Karpas-422 (cell line): ENCODE data around the gene NODAL. TPM values are rescaled to one million over a fixed set of nuclear protein-coding genes. Genes with fewer than 3 reads are reported as not detected.
A peak's percentile ranks its signal among the peaks of the same experiment; 100 is the strongest.
"Not testable (repeated sequence)": the region's sequence is repeated elsewhere in the genome, so short reads cannot be mapped to it uniquely, and the experiment has no call there.

Source experiments
- DNase-seq: peaks from one replicate; pipeline ENCODE4 v3.0.0-alpha.2; 2015
- H2AFZ ChIP-seq: fragments of 200-600 bp; sonication (generic); 2 replicates; pipeline ENCODE4 v1.6.1; 2014; ENCODE audit warnings: antibody characterized with exemption, low read length, mixed read lengths
- H3K27ac ChIP-seq: fragments of 200-600 bp; sonication (generic); 2 replicates; pipeline ENCODE4 v1.5.1; 2014; ENCODE audit warnings: mild to moderate bottlenecking, low read length, moderate library complexity
- H3K27me3 ChIP-seq: fragments of 200-600 bp; sonication (generic); 2 replicates; pipeline ENCODE4 v1.6.1; 2014; ENCODE audit warnings: low read length, mixed read lengths
- H3K36me3 ChIP-seq: fragments of 200-600 bp; sonication (generic); 2 replicates; pipeline ENCODE4 v1.6.1; 2014; ENCODE audit warnings: low read length, mixed read lengths; ENCODE audit not compliant: insufficient read depth
- H3K4me1 ChIP-seq: fragments of 200-600 bp; sonication (generic); 2 replicates; pipeline ENCODE4 v1.6.1; 2014; ENCODE audit warnings: mild to moderate bottlenecking, low read length, mixed read lengths
- H3K4me2 ChIP-seq: fragments of 200-600 bp; sonication (generic); 2 replicates; pipeline ENCODE4 v1.6.1; 2014; ENCODE audit warnings: low read length, low read depth, mild to moderate bottlenecking; ENCODE audit not compliant: poor library complexity, severe bottlenecking
- H3K4me3 ChIP-seq: fragments of 200-600 bp; sonication (generic); 2 replicates; pipeline ENCODE4 v1.5.1; 2014; ENCODE audit warnings: mild to moderate bottlenecking, antibody characterized with exemption, low read length, mixed read lengths
- H3K79me2 ChIP-seq: fragments of 200-600 bp; sonication (generic); 2 replicates; pipeline ENCODE4 v1.6.1; 2014; ENCODE audit warnings: mild to moderate bottlenecking, low read length, mixed read lengths
- H3K9ac ChIP-seq: fragments of 200-600 bp; sonication (generic); 2 replicates; pipeline ENCODE4 v1.6.0; 2014; ENCODE audit warnings: low read length
- H3K9me2 ChIP-seq: fragments of 200-600 bp; sonication (generic), shearing (Covaris generic); replicated peaks from 2 replicates; pipeline ENCODE4 v1.6.0; 2014; ENCODE audit warnings: mild to moderate bottlenecking, low read length, moderate library complexity; ENCODE audit not compliant: insufficient read depth
- H3K9me3 ChIP-seq: fragments of 300-700, 200-600 bp; sonication (generic); 2 replicates; pipeline ENCODE4 v1.6.1; 2014; ENCODE audit warnings: low read length, mixed read lengths
- H4K20me1 ChIP-seq: fragments of 200-600 bp; sonication (generic); 2 replicates; pipeline ENCODE4 v1.6.1; 2014; ENCODE audit warnings: mild to moderate bottlenecking, antibody characterized with exemption, low read length, low read depth; ENCODE audit not compliant: insufficient read depth
- total RNA-seq: library from RNA; depleted of rRNA; stranded (reverse); fragments of >200 nt; shearing (Covaris generic); gene quantifications from 2 replicates; pipeline ENCODE4 v1.2.3, GENCODE V29; 2014; ENCODE audit warnings: low replicate concordance; rRNA removed

NODAL gene
- not detected in 2 replicates for total RNA-seq

GRCh38 chr10:70441161-70441894 is at the start of gene NODAL:
NODAL (minus strand) TSS chr10:70441681; CDS start chr10:70441667, 14 bp downstream.
- Histone ChIP-seq H4K20me1 (no peaks in the 10 kb centered on the region), H3K4me3 (no peak within 1 kb of the TSS), H3K36me3 (no peaks in the 10 kb centered on the region), H3K9ac (no peak within 1 kb of the TSS), H3K9me3 (no peaks in the 10 kb centered on the region), H3K9me2 (no peaks in the 10 kb centered on the region), H3K79me2 (no peaks in the 10 kb centered on the region), H3K4me2 (no peak within 1 kb of the TSS), H3K4me1 (no peaks in the 10 kb centered on the region), H3K27me3 (no peaks in the 10 kb centered on the region), H2AFZ (no peak within 1 kb of the TSS), H3K27ac (no peak within 1 kb of the TSS)
- DNase-seq, result no peak

GRCh38 chr10:70490142-70490541 is 48.7 kb upstream of the NODAL start:
- Histone ChIP-seq H3K9ac (peak overlapping the region; percentile 68), H3K9me3 (no peaks in the 10 kb centered on the region), H3K36me3 (peaks cover 22% of the 10 kb centered on the region), H4K20me1 (no peaks in the 10 kb centered on the region), H3K9me2 (no peaks in the 10 kb centered on the region), H3K4me3 (peak overlapping the region; percentile 38), H3K27ac (peak overlapping the region; percentile 98), H3K4me1 (peaks cover 72% of the 10 kb centered on the region), H3K27me3 (no peaks in the 10 kb centered on the region), H3K4me2 (peak overlapping the region; percentile 97), H3K79me2 (peaks cover 82% of the 10 kb centered on the region), H2AFZ (no peak overlapping the region)
- DNase-seq, result peak; percentile 87

- Histone ChIP-seq H3K4me2 (no peak overlapping the region), H3K27me3 (no peaks in the 10 kb centered on the region), H3K4me1 (peaks cover 49% of the 10 kb centered on the region), H3K9ac (no peak overlapping the region), H3K27ac (peak overlapping the region; percentile 98), H3K79me2 (peaks cover 80% of the 10 kb centered on the region), H3K9me3 (no peaks in the 10 kb centered on the region), H3K4me3 (no peak overlapping the region), H2AFZ (no peak overlapping the region), H3K9me2 (no peaks in the 10 kb centered on the region), H4K20me1 (no peaks in the 10 kb centered on the region), H3K36me3 (peaks cover 25% of the 10 kb centered on the region)
- DNase-seq, result no peak
These were observed 46.3 kb upstream of the NODAL start for GRCh38 chr10:70487824-70488223.

- not testable (repeated sequence) for H2AFZ ChIP-seq, DNase-seq, H3K4me2 ChIP-seq, H3K27me3 ChIP-seq, H3K9me3 ChIP-seq, H3K9me2 ChIP-seq, H4K20me1 ChIP-seq, H3K27ac ChIP-seq, H3K9ac ChIP-seq, H3K4me3 ChIP-seq
- Histone ChIP-seq H3K79me2 (peaks cover 92% of the 10 kb centered on the region), H3K36me3 (peaks cover 22% of the 10 kb centered on the region), H3K4me1 (peaks cover 37% of the 10 kb centered on the region)
These were observed 42.4 kb upstream of the NODAL start for GRCh38 chr10:70483872-70484271.

- no peak overlapping the region for H3K27ac ChIP-seq
- H3K9ac ChIP-seq, result no peak overlapping the region; the same call in 1 of the 2 replicates
These were observed 41.7 kb upstream of the NODAL start for GRCh38 chr10:70482982-70483760.

GRCh38 chr10:70481831-70482530 is 40.5 kb upstream of the NODAL start:
- Histone ChIP-seq H3K4me1 (peaks cover 43% of the 10 kb centered on the region), H3K9ac (peak overlapping the region; percentile 99), H3K36me3 (peaks cover 16% of the 10 kb centered on the region), H3K27me3 (no peaks in the 10 kb centered on the region), H3K4me2 (peak overlapping the region; percentile 97), H3K27ac (peak overlapping the region; percentile 90), H3K79me2 (peaks cover 77% of the 10 kb centered on the region), H3K4me3 (peak overlapping the region; percentile 96; the same call in 1 of the 2 replicates), H3K9me2 (no peaks in the 10 kb centered on the region), H2AFZ (no peak overlapping the region), H3K9me3 (no peaks in the 10 kb centered on the region), H4K20me1 (peaks cover 5% of the 10 kb centered on the region; the same call in 1 of the 2 replicates)
- no peak for DNase-seq

More at GRCh38 chr10:70482982-70483760, 41.7 kb upstream of the NODAL start:
- Histone ChIP-seq H3K9me3 (no peaks in the 10 kb centered on the region), H3K4me2 (no peak overlapping the region), H3K79me2 (peaks cover 86% of the 10 kb centered on the region), H2AFZ (no peak overlapping the region), H3K4me1 (peaks cover 33% of the 10 kb centered on the region), H3K4me3 (no peak overlapping the region), H4K20me1 (peaks cover 5% of the 10 kb centered on the region; the same call in 1 of the 2 replicates), H3K27me3 (no peaks in the 10 kb centered on the region), H3K9me2 (no peaks in the 10 kb centered on the region), H3K36me3 (peaks cover 22% of the 10 kb centered on the region)
- DNase-seq, result no peak

- Histone ChIP-seq H4K20me1 (peaks cover 5% of the 10 kb centered on the region; the same call in 1 of the 2 replicates), H3K36me3 (peaks cover 11% of the 10 kb centered on the region), H2AFZ (no peak overlapping the region), H3K9ac (peak overlapping the region; percentile 99), H3K4me1 (peaks cover 43% of the 10 kb centered on the region), H3K4me2 (peak overlapping the region; percentile 97), H3K4me3 (peak overlapping the region; percentile 96; the same call in 1 of the 2 replicates), H3K9me3 (no peaks in the 10 kb centered on the region), H3K27me3 (no peaks in the 10 kb centered on the region), H3K27ac (peak overlapping the region; percentile 90), H3K79me2 (peaks cover 69% of the 10 kb centered on the region), H3K9me2 (no peaks in the 10 kb centered on the region)
- no peak for DNase-seq
These were observed 39.6 kb upstream of the NODAL start for GRCh38 chr10:70481105-70481504.
